Activated CD8-positive, alpha-beta T cell treated with anti-CD3 and anti-CD28 coated beads for 36 hours (primary cell): ENCODE measurements around the gene PDE4B. TPM values are rescaled to one million over a fixed set of nuclear protein-coding genes. Genes with fewer than 3 reads are reported as not detected.

Experiments
- ATAC-seq: fragments of 200-7000 bp; cut with Tn5 transposase; one replicate; pipeline ENCODE4 v1.10.0; 2021; ENCODE audit warnings: mild to moderate bottlenecking, moderate library complexity
- CTCF ChIA-PET: fragments of 350-600 bp; sonication (Branson Sonifier 250); formaldehyde crosslinking; loops from one replicate; lab custom pipeline; 2021; ENCODE audit warnings: antibody characterized with exemption; lab: Charles Lee
- POLR2A ChIA-PET: fragments of 350-600 bp; sonication (Branson Sonifier 250); formaldehyde crosslinking; loops from one replicate; lab custom pipeline; 2021; ENCODE audit warnings: antibody characterized with exemption; lab: Charles Lee
- DNase-seq: peaks from one replicate; pipeline ENCODE4 v3.0.0-alpha.2; 2020
- H3K27ac Mint-ChIP-seq: one replicate; pipeline ENCODE4 v1.8.0; 2021; ENCODE audit warnings: mild to moderate bottlenecking, mixed read lengths
- H3K27me3 Mint-ChIP-seq: one replicate; pipeline ENCODE4 v1.8.0; 2021; ENCODE audit warnings: mixed read lengths
- H3K36me3 Mint-ChIP-seq: one replicate; pipeline ENCODE4 v1.8.0; 2021; ENCODE audit warnings: low read depth, mixed read lengths
- H3K4me1 Mint-ChIP-seq: one replicate; pipeline ENCODE4 v1.8.0; 2021; ENCODE audit warnings: low read depth, mixed read lengths
- H3K4me3 Mint-ChIP-seq: one replicate; pipeline ENCODE4 v1.8.0; 2021; ENCODE audit warnings: mild to moderate bottlenecking, moderate library complexity, mixed read lengths
- H3K9me3 Mint-ChIP-seq: one replicate; pipeline ENCODE4 v1.8.0; 2021; ENCODE audit warnings: mixed read lengths
- intact Hi-C: fragments of 100-400 bp; cut with micrococcal nuclease; formaldehyde crosslinking; loops from one replicate; pipeline ENCODE4 v1.10.0; 2022
- total RNA-seq, 2 experiments: library from RNA; stranded (reverse); gene quantifications; one replicate each; pipeline ENCODE4 v1.2.3, GENCODE V29; 2021
- TF ChIP-seq, protein P1 (sequence below): fragments of 200-600 bp; IDR thresholded peaks from one replicate; pipeline ENCODE4 v1.8.0; 2022; ENCODE audit warnings: antibody characterized with exemption, mild to moderate bottlenecking

PDE4B gene
- total RNA-seq, 2 experiments from 2014 or later, result 32.4 to 33.1 TPM

GRCh38 chr1:66302184-66302742 is 509.6 kb downstream of the PDE4B start:
- Mint-ChIP-seq H3K27me3 (no peaks in the 10 kb centered on the region), H3K9me3 (no peaks in the 10 kb centered on the region), H3K4me3 (no peak overlapping the region), H3K36me3 (no peaks in the 10 kb centered on the region), H3K4me1 (peaks cover 41% of the 10 kb centered on the region), H3K27ac (peak overlapping the region; percentile 8)
- CTCF ChIA-PET, result interaction anchor here (0.9 to 5.2 kb wide), 13 partner anchors 11 to 144 kb away, joined by 3 to 26 read pairs (median 4); no protein-coding TSS in a partner anchor
- ATAC-seq, result no peak
- intact Hi-C loops, result no loop called here
- DNase-seq, result no peak
- TF ChIP-seq, protein P1, sequence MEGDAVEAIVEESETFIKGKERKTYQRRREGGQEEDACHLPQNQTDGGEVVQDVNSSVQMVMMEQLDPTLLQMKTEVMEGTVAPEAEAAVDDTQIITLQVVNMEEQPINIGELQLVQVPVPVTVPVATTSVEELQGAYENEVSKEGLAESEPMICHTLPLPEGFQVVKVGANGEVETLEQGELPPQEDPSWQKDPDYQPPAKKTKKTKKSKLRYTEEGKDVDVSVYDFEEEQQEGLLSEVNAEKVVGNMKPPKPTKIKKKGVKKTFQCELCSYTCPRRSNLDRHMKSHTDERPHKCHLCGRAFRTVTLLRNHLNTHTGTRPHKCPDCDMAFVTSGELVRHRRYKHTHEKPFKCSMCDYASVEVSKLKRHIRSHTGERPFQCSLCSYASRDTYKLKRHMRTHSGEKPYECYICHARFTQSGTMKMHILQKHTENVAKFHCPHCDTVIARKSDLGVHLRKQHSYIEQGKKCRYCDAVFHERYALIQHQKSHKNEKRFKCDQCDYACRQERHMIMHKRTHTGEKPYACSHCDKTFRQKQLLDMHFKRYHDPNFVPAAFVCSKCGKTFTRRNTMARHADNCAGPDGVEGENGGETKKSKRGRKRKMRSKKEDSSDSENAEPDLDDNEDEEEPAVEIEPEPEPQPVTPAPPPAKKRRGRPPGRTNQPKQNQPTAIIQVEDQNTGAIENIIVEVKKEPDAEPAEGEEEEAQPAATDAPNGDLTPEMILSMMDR, result no peak
- POLR2A ChIA-PET, result interaction anchor here (0.6 to 3.0 kb wide), 8 partner anchors 17 to 1935 kb away, joined by 3 to 17 read pairs (median 3); no protein-coding TSS in a partner anchor

DNA sequence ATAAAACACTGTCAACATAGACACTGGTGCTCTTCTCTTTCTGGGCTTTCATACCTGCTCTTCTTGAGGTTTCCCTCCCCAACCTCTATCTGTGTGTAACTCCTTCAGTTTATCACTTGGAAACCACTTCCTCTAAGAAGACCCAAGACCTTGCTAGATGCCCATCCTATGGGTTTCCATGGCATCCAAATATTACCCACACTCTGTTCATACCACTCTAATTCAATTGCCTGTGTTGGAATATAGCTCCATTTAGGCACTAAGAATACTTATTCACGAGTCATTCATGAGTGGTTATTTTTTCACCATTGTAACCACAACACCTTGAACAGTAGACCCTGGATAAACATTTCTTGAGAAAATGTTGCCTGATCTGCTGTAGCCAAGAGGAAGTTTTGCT is 510.1 kb downstream of the PDE4B start:
- no peaks in the 10 kb centered on the region for H3K9me3 Mint-ChIP-seq
- DNase-seq, result no peak
- TF ChIP-seq, protein P1, result no peak
- ChIA-PET CTCF (interaction anchor here (0.9 to 5.2 kb wide), 12 partner anchors 12 to 144 kb away, joined by 3 to 26 read pairs (median 4); no protein-coding TSS in a partner anchor), POLR2A (interaction anchor here (0.6 to 3.0 kb wide), 8 partner anchors 16 to 69 kb away, joined by 3 to 17 read pairs (median 3); no protein-coding TSS in a partner anchor)
- H3K27me3 Mint-ChIP-seq, result no peaks in the 10 kb centered on the region
- peak; percentile 22 for ATAC-seq
- H3K4me3 Mint-ChIP-seq, result no peak overlapping the region
- H3K36me3 Mint-ChIP-seq, result no peaks in the 10 kb centered on the region
- H3K27ac Mint-ChIP-seq, result peak overlapping the region; percentile 8
- H3K4me1 Mint-ChIP-seq, result peaks cover 41% of the 10 kb centered on the region
- intact Hi-C loops, result no loop called here

GRCh38 chr1:66303646-66304045 is 511.0 kb downstream of the PDE4B start:
- no peaks in the 10 kb centered on the region for H3K36me3 Mint-ChIP-seq
- intact Hi-C loops, result no loop called here
- DNase-seq (no peak), ATAC-seq (no peak)
- TF ChIP-seq, protein P1, result no peak
- H3K27ac Mint-ChIP-seq, result no peak overlapping the region
- H3K4me1 Mint-ChIP-seq, result peaks cover 34% of the 10 kb centered on the region
- no peaks in the 10 kb centered on the region for H3K27me3 Mint-ChIP-seq
- ChIA-PET POLR2A (interaction anchor here (1.1 kb wide), 1 partner anchor 15 kb away, joined by 3 read pairs; no protein-coding TSS in a partner anchor), CTCF (interaction anchor here (0.9 to 2.3 kb wide), 5 partner anchors 13 to 47 kb away, joined by 3 to 9 read pairs (median 3); no protein-coding TSS in a partner anchor)
- no peak overlapping the region for H3K4me3 Mint-ChIP-seq
- no peaks in the 10 kb centered on the region for H3K9me3 Mint-ChIP-seq

DNA sequence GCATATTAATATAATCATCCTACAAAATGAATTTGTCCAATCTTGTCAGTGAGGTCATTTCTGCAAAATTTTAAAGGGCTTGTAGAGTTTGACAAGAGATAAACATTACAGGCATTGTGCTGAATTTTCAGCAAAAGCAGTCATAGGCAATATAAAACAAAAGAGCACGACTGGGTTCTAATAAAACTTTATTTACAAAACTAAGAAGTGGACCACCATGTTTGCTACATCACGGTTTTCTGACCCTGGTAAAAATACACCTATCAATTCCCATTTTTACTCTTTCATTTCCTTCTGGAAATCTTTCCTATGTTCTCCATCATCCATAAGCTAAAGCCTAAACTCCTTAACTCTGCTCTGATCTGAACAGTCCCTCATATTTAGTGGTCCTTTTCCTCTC is 511.4 kb downstream of the PDE4B start:
- ChIA-PET POLR2A (interaction anchor here (1.1 kb wide), 1 partner anchor 15 kb away, joined by 3 read pairs; no protein-coding TSS in a partner anchor), CTCF (interaction anchor here (0.6 to 3.0 kb wide), 2 partner anchors 16 to 39 kb away, joined by 3 to 10 read pairs; no protein-coding TSS in a partner anchor)
- DNase-seq (no peak), ATAC-seq (no peak)
- peaks cover 32% of the 10 kb centered on the region for H3K4me1 Mint-ChIP-seq
- H3K27ac Mint-ChIP-seq, result no peak overlapping the region
- TF ChIP-seq, protein P1, result no peak
- H3K9me3 Mint-ChIP-seq, result no peaks in the 10 kb centered on the region
- intact Hi-C loops, result no loop called here
- no peaks in the 10 kb centered on the region for H3K27me3 Mint-ChIP-seq
- no peak overlapping the region for H3K4me3 Mint-ChIP-seq
- H3K36me3 Mint-ChIP-seq, result no peaks in the 10 kb centered on the region

GRCh38 chr1:66305927-66306326 is 513.2 kb downstream of the PDE4B start:
- Mint-ChIP-seq H3K27me3 (no peaks in the 10 kb centered on the region), H3K9me3 (no peaks in the 10 kb centered on the region), H3K27ac (no peak overlapping the region), H3K36me3 (no peaks in the 10 kb centered on the region), H3K4me1 (peaks cover 22% of the 10 kb centered on the region), H3K4me3 (no peak overlapping the region)
- TF ChIP-seq, protein P1, result no peak
- intact Hi-C loops, result no loop called here
- no peak for DNase-seq
- no peak for ATAC-seq
- CTCF ChIA-PET, result interaction anchor here (1.2 to 3.0 kb wide), 4 partner anchors 8 to 64 kb away, joined by 3 to 10 read pairs (median 4); no protein-coding TSS in a partner anchor
- POLR2A ChIA-PET, result interaction anchor here (1.3 kb wide), 1 partner anchor 15 kb away, joined by 4 read pairs; no protein-coding TSS in a partner anchor
